WTC11 (cell line): Measurements from ENCODE around the gene KRT86. TPM values are rescaled to one million over a fixed set of nuclear protein-coding genes. Genes with fewer than 3 reads are reported as not detected.

Experiments
- ATAC-seq: fragments of 200-7000 bp; cut with Tn5 transposase; 2 replicates; pipeline ENCODE4 v1.10.0; 2021; ENCODE audit warnings: mild to moderate bottlenecking, moderate library complexity
- CTCF ChIA-PET: fragments of 300-600 bp; sonication (Branson Sonifier 250); formaldehyde crosslinking; loops from one replicate; lab custom pipeline; 2021; ENCODE audit warnings: antibody characterized with exemption; lab: Charles Lee
- POLR2A ChIA-PET: fragments of 350-600 bp; sonication (Branson Sonifier 250); formaldehyde crosslinking; loops from one replicate; lab custom pipeline; 2021; ENCODE audit warnings: antibody characterized with exemption; lab: Charles Lee
- DNase-seq: peaks from one replicate; pipeline ENCODE4 v3.0.0; 2021; ENCODE audit warnings: low spot score
- H3K27ac Mint-ChIP-seq: 2 replicates; pipeline ENCODE4 v1.8.0; 2021; ENCODE audit warnings: mixed read lengths
- H3K27me3 Mint-ChIP-seq: 2 replicates; pipeline ENCODE4 v1.8.0; 2021; ENCODE audit warnings: low read depth, mild to moderate bottlenecking, moderate library complexity, mixed read lengths
- H3K36me3 Mint-ChIP-seq: 2 replicates; pipeline ENCODE4 v1.8.0; 2021; ENCODE audit warnings: mixed read lengths
- H3K4me1 Mint-ChIP-seq: 2 replicates; pipeline ENCODE4 v1.8.0; 2022; ENCODE audit warnings: mixed read lengths
- H3K4me3 Mint-ChIP-seq: 2 replicates; pipeline ENCODE4 v1.8.0; 2021; ENCODE audit warnings: mild to moderate bottlenecking, moderate library complexity, mixed read lengths
- H3K9me3 Mint-ChIP-seq: 2 replicates; pipeline ENCODE4 v1.8.0; 2021; ENCODE audit warnings: mixed read lengths
- AR ChIP-seq: fragments of 250-450 bp; sonication (Bioruptor Pico); IDR thresholded peaks from 2 replicates; pipeline ENCODE4 v1.9.0; 2021; ENCODE audit warnings: mild to moderate bottlenecking
- CTCF ChIP-seq: fragments of 200-600 bp; IDR thresholded peaks from 2 replicates; pipeline ENCODE4 v1.8.0; 2022; ENCODE audit warnings: antibody characterized with exemption
- FOXJ3 ChIP-seq: sonication (generic); formaldehyde crosslinking; IDR thresholded peaks from 2 replicates; pipeline ENCODE4 v1.9.0; 2021; ENCODE audit warnings: missing genetic modification reagents, mild to moderate bottlenecking, borderline replicate concordance
- MYBL2 ChIP-seq: sonication (generic); formaldehyde crosslinking; IDR thresholded peaks from 2 replicates; pipeline ENCODE4 v1.8.1; 2023; ENCODE audit warnings: mild to moderate bottlenecking, moderate library complexity, missing genetic modification reagents
- NR1H2 ChIP-seq: sonication (generic); formaldehyde crosslinking; IDR thresholded peaks from 2 replicates; pipeline ENCODE4 v1.9.0; 2021; ENCODE audit warnings: mild to moderate bottlenecking, moderate library complexity, missing genetic modification reagents
- USF1 ChIP-seq: sonication (generic); formaldehyde crosslinking; IDR thresholded peaks from 2 replicates; pipeline ENCODE4 v1.8.0; 2022; ENCODE audit warnings: mild to moderate bottlenecking, missing genetic modification reagents
- ZNF219 ChIP-seq: sonication (generic); formaldehyde crosslinking; IDR thresholded peaks from 2 replicates; pipeline ENCODE4 v1.8.0; 2023; ENCODE audit warnings: missing genetic modification reagents, mild to moderate bottlenecking, borderline replicate concordance
- ZNF281 ChIP-seq: sonication (generic); formaldehyde crosslinking; IDR thresholded peaks from 2 replicates; pipeline ENCODE4 v1.8.0; 2023; ENCODE audit warnings: mild to moderate bottlenecking, missing genetic modification reagents
- total RNA-seq: library from RNA; stranded (reverse); gene quantifications from 3 replicates; pipeline ENCODE4 v1.2.3, GENCODE V29; 2021

KRT86 gene
- total RNA-seq, 1 experiment from 2014 or later = 0.11 TPM

GRCh38 chr12:52356762-52357580 is 82.5 kb downstream of the KRT86 start:
- ChIA-PET POLR2A (interaction anchor here (0.6 kb wide), 1 partner anchor 218 kb away, joined by 3 read pairs; no protein-coding TSS in a partner anchor), CTCF (interaction anchor here (2.2 kb wide), 1 partner anchor 30 kb away, joined by 7 read pairs; no protein-coding TSS in a partner anchor)
- TF ChIP-seq ZNF281 (CRISPR knock-in tag) (no peak), ZNF219 (CRISPR knock-in tag) (no peak), FOXJ3 (no peak), AR (no peak), MYBL2 (no peak), USF1 (CRISPR knock-in tag) (no peak), CTCF (no peak), NR1H2 (CRISPR knock-in tag) (no peak)
- H3K36me3 Mint-ChIP-seq = no peaks in the 10 kb centered on the region
- no peaks in the 10 kb centered on the region for H3K27me3 Mint-ChIP-seq
- H3K27ac Mint-ChIP-seq = no peak overlapping the region
- DNase-seq (no peak), ATAC-seq (no peak)
- no peaks in the 10 kb centered on the region for H3K9me3 Mint-ChIP-seq
- peaks cover 18% of the 10 kb centered on the region; the same call in 1 of the 2 replicates for H3K4me1 Mint-ChIP-seq
- no peak overlapping the region for H3K4me3 Mint-ChIP-seq

Other genes starting within 250 kb of the KRT86 start
- gene NR4A1, start 223.2 kb upstream of the KRT86 start, total RNA-seq = 19.2 to 26.9 TPM (median 22.0 TPM) in 3 replicates
- 43.3 to 52.1 TPM (median 45.0 TPM) in 3 replicates for gene ATG101, start 204.7 kb upstream of the KRT86 start, total RNA-seq
- gene SMIM41, start 194.9 kb upstream of the KRT86 start, total RNA-seq = 0.14 to 0.21 TPM in 2 of 3 replicates, not detected in the other
- gene KRT80, start 82.6 kb upstream of the KRT86 start, total RNA-seq = 0.09 to 0.11 TPM (median 0.11 TPM) in 3 replicates
- gene KRT7, start 41.4 kb upstream of the KRT86 start, total RNA-seq = 10.6 to 11.5 TPM (median 11.4 TPM) in 3 replicates
- 0.21 to 0.70 TPM (median 0.34 TPM) in 3 replicates for gene KRT81, start 16.9 kb downstream of the KRT86 start, total RNA-seq
- not detected in 3 replicates for gene KRT83, start 46.8 kb downstream of the KRT86 start, total RNA-seq
- not detected in 3 replicates for gene KRT85, start 92.8 kb downstream of the KRT86 start, total RNA-seq
- gene KRT84, start 111.0 kb downstream of the KRT86 start, total RNA-seq = not detected in 3 replicates
- gene KRT82, start 131.7 kb downstream of the KRT86 start, total RNA-seq = not detected in 3 replicates
- gene KRT75, start 159.7 kb downstream of the KRT86 start, total RNA-seq = not detected in 3 replicates
- not detected in 3 replicates for gene KRT6B, start 177.5 kb downstream of the KRT86 start, total RNA-seq
- not detected in 3 replicates for gene KRT6C, start 199.2 kb downstream of the KRT86 start, total RNA-seq
- not detected in 3 replicates for gene KRT6A, start 218.6 kb downstream of the KRT86 start, total RNA-seq
- not detected in 3 replicates for gene KRT5, start 245.7 kb downstream of the KRT86 start, total RNA-seq